ENCODE data around the gene ZNF428.
"Not testable (repeated sequence)": the region's sequence is repeated elsewhere in the genome, so short reads cannot be mapped to it uniquely, and the experiment has no call there.

Gene ZNF428

GRCh38 chr19:43616954-43617353 is 2.5 kb downstream of the ZNF428 start:
- DNase-seq (ENCODE audit: low read depth), result no peak

- no peak for DNase-seq (ENCODE audit: low read depth)
Measured at GRCh38 chr19:43616306-43616705, 3.1 kb downstream of the ZNF428 start.

GRCh38 chr19:43612374-43612773 is 7.1 kb downstream of the ZNF428 start:
- DNase-seq (ENCODE audit: low read depth), result no peak

GRCh38 chr19:43611788-43612187 is 7.6 kb downstream of the ZNF428 start, which contains the start of gene SRRM5:
TSS of gene SRRM5 (plus strand) at chr19:43612088. CDS start at chr19:43612122, 34 bp downstream.
- DNase-seq (ENCODE audit: low read depth), result no peak

- DNase-seq (ENCODE audit: low read depth), result no peak
Measured at GRCh38 chr19:43610493-43610892, 8.9 kb downstream of the ZNF428 start.

- no peak for DNase-seq (ENCODE audit: low read depth)
Measured at GRCh38 chr19:43609872-43610271, 9.6 kb downstream of the ZNF428 start.

GRCh38 chr19:43607238-43608205 is 11.9 kb downstream of the ZNF428 start:
- no peak for DNase-seq (ENCODE audit: low read depth)

- no peak for DNase-seq (ENCODE audit: low read depth)
Measured at GRCh38 chr19:43606569-43607229, 12.7 kb downstream of the ZNF428 start.

- DNase-seq (ENCODE audit: low read depth), result no peak
Measured at GRCh38 chr19:43605875-43606568, 13.4 kb downstream of the ZNF428 start.

- DNase-seq (ENCODE audit: low read depth), result not testable (repeated sequence)
Measured at GRCh38 chr19:43600326-43600725, 19.1 kb downstream of the ZNF428 start.

- DNase-seq (ENCODE audit: low read depth), result no peak
Measured at GRCh38 chr19:43599635-43600295, 19.7 kb downstream of the ZNF428 start.

GRCh38 chr19:43598445-43599240 is 20.8 kb downstream of the ZNF428 start:
- DNase-seq (ENCODE audit: low read depth), result no peak

- DNase-seq (ENCODE audit: low read depth), result no peak
Measured at GRCh38 chr19:43597876-43598275, 21.6 kb downstream of the ZNF428 start.

GRCh38 chr19:43596842-43597461 is 22.5 kb downstream of the ZNF428 start:
- no peak for DNase-seq (ENCODE audit: low read depth)

- DNase-seq (ENCODE audit: low read depth), result peak; percentile 100
Measured at GRCh38 chr19:43595999-43596841, 23.2 kb downstream of the ZNF428 start, which contains the start of the genes IRGQ and ZNF576. TSS of gene IRGQ (minus strand) at chr19:43596134. CDS start at chr19:43595338, 796 bp downstream. TSS of gene ZNF576 (plus strand) at chr19:43596595. CDS start at chr19:43597109, 514 bp downstream.

GRCh38 chr19:43595605-43595998 is 23.8 kb downstream of the ZNF428 start:
- no peak for DNase-seq (ENCODE audit: low read depth)

- DNase-seq (ENCODE audit: low read depth), result peak; percentile 56
Measured at GRCh38 chr19:43594710-43595604, 24.5 kb downstream of the ZNF428 start.

- DNase-seq (ENCODE audit: low read depth), result no peak
Measured at GRCh38 chr19:43594081-43594697, 25.2 kb downstream of the ZNF428 start.

Data from stimulated activated CD4-positive, alpha-beta T cell treated with anti-CD3 and anti-CD28 coated beads, Interleukin-2, amount 100 ng/mL, for 4 hours (primary cell).